ENCODE results near the gene TSPAN9.

Gene TSPAN9

DNA sequence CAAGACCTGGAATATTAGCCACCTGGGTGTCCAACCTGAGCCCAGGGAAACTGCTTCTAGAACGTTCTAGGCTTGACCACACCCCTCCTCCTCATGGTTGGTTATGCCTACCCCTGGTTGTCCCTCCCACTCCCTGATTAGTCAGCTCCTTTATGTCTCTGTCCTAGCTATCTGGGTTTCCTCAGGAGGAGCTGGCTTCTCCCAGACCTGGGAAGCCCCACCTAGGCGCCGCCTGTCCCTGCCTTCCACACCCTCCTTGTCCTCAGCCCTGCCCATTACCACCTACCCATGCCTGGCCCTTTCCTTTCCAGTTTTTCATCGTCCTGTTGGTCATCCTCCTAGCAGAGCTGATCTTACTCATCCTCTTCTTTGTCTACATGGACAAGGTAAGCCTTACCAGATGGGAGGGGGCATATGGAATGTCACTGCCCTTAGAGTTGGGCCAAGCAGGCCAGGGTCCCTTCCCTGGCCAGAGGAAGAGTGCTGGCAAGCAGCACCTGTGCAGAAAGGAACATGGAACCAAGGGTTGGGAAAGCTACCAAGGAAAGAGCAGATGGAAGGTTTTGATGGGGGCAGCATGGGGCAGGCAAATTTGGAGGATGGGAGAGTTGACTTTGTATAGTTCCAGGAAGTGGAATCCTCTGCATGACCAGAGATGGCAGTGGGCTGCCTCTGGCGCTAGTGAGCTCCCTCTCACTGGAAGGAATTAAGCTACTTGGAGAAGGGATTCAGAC is 201.7 kb downstream of the TSPAN9 start:
- 87 to 88% methylated on average over 4 to 5 of the region's 5 CpGs for WGBS, 2 experiments (ENCODE audit: insufficient coverage in 2 of 2)
- Histone ChIP-seq H3K9me3 (ENCODE audit: control insufficient read depth, low read length) (no peaks in the 10 kb centered on the region), H3K36me3 (ENCODE audit: control insufficient read depth, insufficient read depth, low read length) (peaks cover 16% of the 10 kb centered on the region), H3K4me1 (ENCODE audit: control insufficient read depth, insufficient read depth, low read length, poor library complexity, severe bottlenecking) (peaks cover 5% of the 10 kb centered on the region), H3K27ac (ENCODE audit: low read depth, low read length, severe bottlenecking) (no peak overlapping the region), H3K4me3 (ENCODE audit: extremely low read depth, insufficient read depth, low read length, poor library complexity, severe bottlenecking) (no peak overlapping the region)

DNA sequence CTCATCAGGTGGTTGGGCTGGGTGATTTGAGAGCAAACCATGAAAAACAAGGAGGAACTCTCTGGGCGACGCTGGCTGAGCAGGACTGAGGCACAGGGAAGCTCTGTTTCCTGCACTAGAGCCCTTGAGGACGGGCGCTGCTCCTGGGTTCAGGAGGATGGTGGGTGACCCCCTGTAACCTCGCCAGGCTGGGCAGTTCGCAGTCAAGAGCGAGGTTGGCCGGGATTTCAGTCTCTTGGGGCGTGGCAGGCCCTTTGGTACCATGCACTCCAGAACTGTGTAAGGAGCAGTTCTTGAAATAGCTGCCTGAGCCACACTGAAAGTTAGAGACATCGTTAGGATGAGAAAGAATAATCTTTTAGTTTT is 202.2 kb downstream of the TSPAN9 start:
- Histone ChIP-seq H3K36me3 (ENCODE audit: control insufficient read depth, insufficient read depth, low read length) (peaks cover 18% of the 10 kb centered on the region), H3K4me3 (ENCODE audit: extremely low read depth, insufficient read depth, low read length, poor library complexity, severe bottlenecking) (no peak overlapping the region), H3K9me3 (ENCODE audit: control insufficient read depth, low read length) (no peaks in the 10 kb centered on the region), H3K4me1 (ENCODE audit: control insufficient read depth, insufficient read depth, low read length, poor library complexity, severe bottlenecking) (peaks cover 5% of the 10 kb centered on the region), H3K27ac (ENCODE audit: low read depth, low read length, severe bottlenecking) (no peak overlapping the region)
- 97% methylated on average over 10 of the region's 10 CpGs for whole genome bisulfite sequencing, 2 experiments (ENCODE audit: insufficient coverage in 2 of 2)

DNA sequence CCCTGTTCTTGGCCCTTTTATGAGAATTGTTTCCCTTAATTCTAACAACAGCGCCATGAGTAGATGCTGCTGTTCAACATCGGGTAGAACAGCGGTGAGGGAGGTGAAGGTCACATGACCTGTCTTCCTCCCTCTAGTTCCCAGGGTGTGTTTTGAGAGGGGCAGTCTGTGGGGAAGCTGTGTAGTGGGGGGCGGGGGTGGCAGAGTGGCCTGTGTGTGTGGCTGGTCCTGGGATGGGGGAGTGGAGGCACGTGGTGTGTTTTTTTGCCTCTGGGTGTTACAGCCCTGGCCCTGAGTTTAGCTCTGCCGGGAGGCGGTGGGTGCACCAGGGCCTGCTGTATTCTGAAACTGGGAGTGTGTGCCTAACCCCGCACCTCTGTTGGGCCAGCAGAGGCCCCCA is 202.7 kb downstream of the TSPAN9 start:
- peaks cover 2% of the 10 kb centered on the region for H3K4me1 ChIP-seq (ENCODE audit: control insufficient read depth, insufficient read depth, low read length, poor library complexity, severe bottlenecking)
- H3K27ac ChIP-seq (ENCODE audit: low read depth, low read length, severe bottlenecking), result no peak overlapping the region
- H3K4me3 ChIP-seq (ENCODE audit: extremely low read depth, insufficient read depth, low read length, poor library complexity, severe bottlenecking), result no peak overlapping the region
- no peaks in the 10 kb centered on the region for H3K9me3 ChIP-seq (ENCODE audit: control insufficient read depth, low read length)
- WGBS, 2 experiments (ENCODE audit: insufficient coverage in 2 of 2), result 95 to 100% methylated on average over 5 to 6 of the region's 8 CpGs
- H3K36me3 ChIP-seq (ENCODE audit: control insufficient read depth, insufficient read depth, low read length), result peaks cover 20% of the 10 kb centered on the region

DNA sequence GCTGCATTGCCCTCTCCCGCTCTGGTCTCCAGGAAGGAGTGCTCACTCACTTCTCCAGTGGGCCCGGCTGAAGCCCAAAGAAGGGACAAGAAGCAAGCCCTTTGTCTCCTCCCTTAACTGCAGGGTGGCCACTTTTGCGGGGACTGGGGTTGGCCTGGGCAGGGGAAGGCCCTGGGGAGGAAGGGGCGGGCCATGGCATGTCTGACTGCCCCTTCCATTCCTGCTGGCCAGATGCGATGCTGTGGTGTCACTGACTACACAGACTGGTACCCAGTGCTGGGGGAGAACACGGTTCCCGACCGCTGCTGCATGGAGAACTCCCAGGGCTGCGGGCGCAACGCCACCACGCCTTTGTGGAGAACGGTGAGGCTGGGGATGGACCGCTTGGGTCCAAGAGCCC is 203.8 kb downstream of the TSPAN9 start:
- H3K36me3 ChIP-seq (ENCODE audit: control insufficient read depth, insufficient read depth, low read length), result peaks cover 20% of the 10 kb centered on the region
- whole genome bisulfite sequencing, 2 experiments (ENCODE audit: insufficient coverage in 2 of 2), result 94 to 98% methylated on average over 9 to 11 of the region's 14 CpGs
- H3K4me1 ChIP-seq (ENCODE audit: control insufficient read depth, insufficient read depth, low read length, poor library complexity, severe bottlenecking), result no peaks in the 10 kb centered on the region
- H3K27ac ChIP-seq (ENCODE audit: low read depth, low read length, severe bottlenecking), result no peak overlapping the region
- no peak overlapping the region for H3K4me3 ChIP-seq (ENCODE audit: extremely low read depth, insufficient read depth, low read length, poor library complexity, severe bottlenecking)
- H3K9me3 ChIP-seq (ENCODE audit: control insufficient read depth, low read length), result no peaks in the 10 kb centered on the region

DNA sequence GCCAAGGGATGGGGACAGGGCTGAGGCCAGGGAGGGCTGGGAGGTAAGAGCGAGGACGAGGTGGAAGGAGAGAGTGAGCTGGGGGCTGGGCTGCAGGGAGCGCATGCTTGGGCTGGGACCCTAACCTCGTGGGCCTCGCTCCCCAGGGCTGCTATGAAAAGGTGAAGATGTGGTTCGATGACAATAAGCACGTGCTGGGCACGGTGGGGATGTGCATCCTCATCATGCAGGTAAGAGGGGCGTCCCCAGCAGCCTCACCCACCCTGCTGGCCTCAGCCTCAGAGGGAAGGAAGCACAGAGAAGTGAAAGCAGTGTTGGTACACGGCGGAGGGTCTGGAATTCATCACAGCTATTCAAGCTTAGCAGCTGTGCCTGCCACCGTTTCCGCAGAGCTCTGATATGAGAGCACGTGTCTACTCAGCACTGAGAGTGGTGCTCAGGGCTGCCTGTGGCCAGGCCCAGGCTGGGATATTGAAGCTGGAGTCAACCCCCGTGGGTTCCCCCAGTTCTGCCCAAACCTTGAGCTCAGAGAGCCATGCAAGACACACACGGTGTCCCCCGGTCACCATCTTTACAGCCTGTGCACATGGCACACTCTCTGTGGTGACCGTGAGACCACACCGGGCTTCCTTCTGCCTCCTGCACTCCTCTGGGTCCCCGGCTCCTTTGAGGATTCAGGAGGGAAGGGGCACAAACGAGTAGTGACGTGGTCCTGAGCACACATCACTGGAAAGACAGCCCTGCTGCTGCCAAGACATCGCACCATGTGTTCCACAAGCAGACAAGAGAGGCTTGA is 204.6 kb downstream of the TSPAN9 start:
- Histone ChIP-seq H3K9me3 (ENCODE audit: control insufficient read depth, low read length) (no peaks in the 10 kb centered on the region), H3K27ac (ENCODE audit: low read depth, low read length, severe bottlenecking) (no peak overlapping the region), H3K36me3 (ENCODE audit: control insufficient read depth, insufficient read depth, low read length) (peaks cover 20% of the 10 kb centered on the region), H3K4me3 (ENCODE audit: extremely low read depth, insufficient read depth, low read length, poor library complexity, severe bottlenecking) (no peak overlapping the region), H3K4me1 (ENCODE audit: control insufficient read depth, insufficient read depth, low read length, poor library complexity, severe bottlenecking) (no peaks in the 10 kb centered on the region)
- WGBS, 2 experiments (ENCODE audit: insufficient coverage in 2 of 2), result 93 to 94% methylated on average over 20 to 23 of the region's 23 CpGs

DNA sequence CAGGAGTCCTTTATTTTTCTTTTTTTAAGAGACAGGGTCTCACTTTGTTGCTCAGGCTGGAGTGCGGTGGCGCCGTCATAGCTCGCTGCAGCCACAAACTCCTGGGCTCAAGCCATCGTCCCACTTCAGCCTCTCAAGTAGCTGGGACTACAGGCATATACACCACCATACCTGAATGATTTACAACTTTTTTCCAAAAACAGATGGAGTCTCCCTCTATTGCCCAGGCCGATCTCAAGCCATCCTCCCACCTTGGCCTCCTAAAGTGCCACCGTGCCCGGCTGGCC is 205.1 kb downstream of the TSPAN9 start:
- 95 to 97% methylated on average over 8 of the region's 8 CpGs for WGBS, 2 experiments (ENCODE audit: insufficient coverage in 2 of 2)
- no peaks in the 10 kb centered on the region for H3K9me3 ChIP-seq (ENCODE audit: control insufficient read depth, low read length)
- H3K4me1 ChIP-seq (ENCODE audit: control insufficient read depth, insufficient read depth, low read length, poor library complexity, severe bottlenecking), result no peaks in the 10 kb centered on the region
- no peak overlapping the region for H3K27ac ChIP-seq (ENCODE audit: low read depth, low read length, severe bottlenecking)
- H3K4me3 ChIP-seq (ENCODE audit: extremely low read depth, insufficient read depth, low read length, poor library complexity, severe bottlenecking), result no peak overlapping the region
- peaks cover 20% of the 10 kb centered on the region for H3K36me3 ChIP-seq (ENCODE audit: control insufficient read depth, insufficient read depth, low read length)

DNA sequence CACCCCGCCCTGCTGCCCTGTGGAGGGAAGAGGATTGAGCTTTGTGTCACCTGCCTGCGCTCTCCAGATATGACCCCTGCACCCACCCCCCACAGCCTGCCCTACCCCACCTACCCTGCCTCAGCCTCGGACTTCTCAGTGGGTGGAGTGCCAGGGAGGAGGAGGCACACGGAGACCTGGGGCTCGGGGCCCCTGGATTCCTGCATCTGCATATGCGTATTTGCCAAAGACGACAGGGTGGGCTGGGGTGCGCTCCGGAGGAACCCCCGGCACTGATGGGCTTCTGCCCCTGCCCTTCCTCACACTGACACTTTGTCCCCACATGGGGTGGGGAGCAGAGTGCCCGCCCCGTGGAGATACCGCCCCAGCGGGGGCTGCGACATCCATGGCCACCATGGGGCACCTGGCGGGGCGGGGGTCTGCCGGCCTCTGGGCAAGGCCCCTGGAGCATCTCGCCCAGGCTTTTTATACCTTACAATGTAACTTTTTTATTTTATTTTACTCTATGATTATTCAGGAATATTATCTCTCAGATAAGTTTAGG is 206.0 kb downstream of the TSPAN9 start:
- H3K9me3 ChIP-seq (ENCODE audit: control insufficient read depth, low read length), result no peaks in the 10 kb centered on the region
- H3K4me3 ChIP-seq (ENCODE audit: extremely low read depth, insufficient read depth, low read length, poor library complexity, severe bottlenecking), result no peak overlapping the region
- peaks cover 13% of the 10 kb centered on the region for H3K36me3 ChIP-seq (ENCODE audit: control insufficient read depth, insufficient read depth, low read length)
- 85% methylated on average over 13 of the region's 19 CpGs; no CpG with 5 or more reads in 1 of the 2 experiments for WGBS, 2 experiments (ENCODE audit: insufficient coverage in 2 of 2)
- H3K27ac ChIP-seq (ENCODE audit: low read depth, low read length, severe bottlenecking), result no peak overlapping the region
- no peaks in the 10 kb centered on the region for H3K4me1 ChIP-seq (ENCODE audit: control insufficient read depth, insufficient read depth, low read length, poor library complexity, severe bottlenecking)

DNA sequence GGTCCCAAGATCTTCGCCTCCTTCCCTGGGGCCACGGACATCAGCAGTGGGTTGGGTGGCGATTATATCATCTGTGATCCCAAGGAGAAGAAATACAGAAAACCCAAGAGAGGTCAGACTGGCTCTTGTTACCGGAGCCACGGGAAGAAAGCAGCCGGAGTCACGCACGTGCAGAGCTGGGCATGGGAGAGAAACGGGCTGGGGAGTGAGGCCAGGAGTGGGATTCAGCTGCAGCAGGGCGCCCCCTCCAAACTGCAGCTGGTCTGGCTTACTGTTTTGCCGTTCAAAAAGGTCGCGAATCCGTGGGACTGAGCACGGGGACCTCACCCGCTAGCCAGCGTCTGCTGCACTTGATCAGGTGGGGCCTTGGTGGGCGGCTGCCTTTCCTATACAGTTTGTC is 207.2 kb downstream of the TSPAN9 start:
- Histone ChIP-seq H3K27ac (ENCODE audit: low read depth, low read length, severe bottlenecking) (no peak overlapping the region), H3K9me3 (ENCODE audit: control insufficient read depth, low read length) (no peaks in the 10 kb centered on the region), H3K36me3 (ENCODE audit: control insufficient read depth, insufficient read depth, low read length) (peaks cover 12% of the 10 kb centered on the region), H3K4me3 (ENCODE audit: extremely low read depth, insufficient read depth, low read length, poor library complexity, severe bottlenecking) (no peak overlapping the region), H3K4me1 (ENCODE audit: control insufficient read depth, insufficient read depth, low read length, poor library complexity, severe bottlenecking) (no peaks in the 10 kb centered on the region)
- 89% methylated on average over 18 of the region's 18 CpGs for WGBS, 2 experiments (ENCODE audit: insufficient coverage in 2 of 2)

DNA sequence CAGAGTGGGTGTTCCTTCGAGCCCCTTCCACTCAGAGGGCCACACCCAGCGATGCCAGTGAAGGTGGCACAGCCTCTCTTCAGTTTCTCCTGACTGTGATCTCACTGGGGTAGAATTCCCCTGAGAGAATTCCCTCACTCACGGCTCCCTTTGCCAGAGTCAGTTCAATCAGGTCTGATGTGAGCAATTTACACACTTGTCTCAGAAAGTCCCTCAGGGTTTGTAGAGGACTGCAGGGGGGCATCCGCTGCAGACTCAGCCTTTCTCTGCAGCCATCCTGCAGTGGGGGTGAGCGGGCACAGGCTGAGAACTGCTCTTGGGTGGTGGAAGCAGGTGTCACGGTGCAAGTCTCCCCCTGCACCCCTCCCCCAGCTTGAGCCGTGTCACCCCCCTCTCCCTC is 208.4 kb downstream of the TSPAN9 start:
- Histone ChIP-seq H3K36me3 (ENCODE audit: control insufficient read depth, insufficient read depth, low read length) (peaks cover 10% of the 10 kb centered on the region), H3K4me3 (ENCODE audit: extremely low read depth, insufficient read depth, low read length, poor library complexity, severe bottlenecking) (no peak overlapping the region), H3K9me3 (ENCODE audit: control insufficient read depth, low read length) (no peaks in the 10 kb centered on the region), H3K4me1 (ENCODE audit: control insufficient read depth, insufficient read depth, low read length, poor library complexity, severe bottlenecking) (no peaks in the 10 kb centered on the region), H3K27ac (ENCODE audit: low read depth, low read length, severe bottlenecking) (no peak overlapping the region)
- WGBS, 2 experiments (ENCODE audit: insufficient coverage in 2 of 2), result 80% methylated on average over 3 to 5 of the region's 7 CpGs

DNA sequence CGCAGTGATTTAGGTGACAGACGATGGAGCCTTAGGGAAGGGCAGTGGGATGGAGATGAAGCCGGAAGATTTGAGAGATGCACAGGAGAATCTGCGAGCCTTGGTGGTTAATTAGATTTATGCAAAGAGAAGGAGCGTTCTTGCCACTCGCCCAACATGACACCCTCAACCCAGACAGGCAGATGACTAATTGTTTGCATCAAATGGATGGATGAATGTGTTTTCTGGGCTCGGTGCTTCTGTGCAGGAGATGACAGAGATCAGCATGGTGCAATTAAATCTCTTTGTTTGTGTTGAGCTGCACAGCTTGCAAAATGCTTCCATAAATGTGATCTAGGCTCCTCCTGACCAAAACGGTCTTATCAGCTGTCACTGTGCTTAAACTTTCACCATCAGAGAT is 211.5 kb downstream of the TSPAN9 start:
- no peak overlapping the region for H3K27ac ChIP-seq (ENCODE audit: low read depth, low read length, severe bottlenecking)
- H3K4me1 ChIP-seq (ENCODE audit: control insufficient read depth, insufficient read depth, low read length, poor library complexity, severe bottlenecking), result no peaks in the 10 kb centered on the region
- whole genome bisulfite sequencing, 2 experiments (ENCODE audit: insufficient coverage in 2 of 2), result 87 to 92% methylated on average over 5 to 8 of the region's 8 CpGs
- peaks cover 4% of the 10 kb centered on the region for H3K36me3 ChIP-seq (ENCODE audit: control insufficient read depth, insufficient read depth, low read length)
- H3K9me3 ChIP-seq (ENCODE audit: control insufficient read depth, low read length), result no peaks in the 10 kb centered on the region
- no peak overlapping the region for H3K4me3 ChIP-seq (ENCODE audit: extremely low read depth, insufficient read depth, low read length, poor library complexity, severe bottlenecking)

DNA sequence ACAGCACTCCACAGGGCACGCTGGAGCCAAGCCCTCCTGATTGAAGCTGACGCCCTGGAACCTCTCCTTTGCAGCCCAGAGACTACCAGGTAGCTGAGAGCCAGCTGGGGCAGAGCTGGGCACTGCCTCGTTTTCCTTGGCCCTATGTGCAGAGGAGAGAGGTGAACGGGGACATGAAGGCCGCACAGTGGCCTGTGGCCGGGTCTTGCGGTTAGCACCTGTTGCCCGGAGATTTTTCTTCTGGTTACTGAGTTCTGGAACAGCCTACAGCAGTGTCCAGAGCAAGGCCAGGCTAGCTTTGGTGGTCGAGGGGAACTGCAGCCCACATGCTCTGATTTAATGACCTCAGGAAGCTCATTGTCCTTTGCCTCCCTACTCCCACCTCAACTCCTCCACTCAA is 212.5 kb downstream of the TSPAN9 start:
- no peaks in the 10 kb centered on the region for H3K4me1 ChIP-seq (ENCODE audit: control insufficient read depth, insufficient read depth, low read length, poor library complexity, severe bottlenecking)
- no peak overlapping the region for H3K4me3 ChIP-seq (ENCODE audit: extremely low read depth, insufficient read depth, low read length, poor library complexity, severe bottlenecking)
- no peaks in the 10 kb centered on the region for H3K9me3 ChIP-seq (ENCODE audit: control insufficient read depth, low read length)
- H3K36me3 ChIP-seq (ENCODE audit: control insufficient read depth, insufficient read depth, low read length), result no peaks in the 10 kb centered on the region
- 88 to 92% methylated on average over 9 of the region's 9 CpGs for WGBS, 2 experiments (ENCODE audit: insufficient coverage in 2 of 2)
- H3K27ac ChIP-seq (ENCODE audit: low read depth, low read length, severe bottlenecking), result no peak overlapping the region

All from mesodermal cell (in vitro differentiated cells).